ENCODE data around the gene NUDT11.

DNA sequence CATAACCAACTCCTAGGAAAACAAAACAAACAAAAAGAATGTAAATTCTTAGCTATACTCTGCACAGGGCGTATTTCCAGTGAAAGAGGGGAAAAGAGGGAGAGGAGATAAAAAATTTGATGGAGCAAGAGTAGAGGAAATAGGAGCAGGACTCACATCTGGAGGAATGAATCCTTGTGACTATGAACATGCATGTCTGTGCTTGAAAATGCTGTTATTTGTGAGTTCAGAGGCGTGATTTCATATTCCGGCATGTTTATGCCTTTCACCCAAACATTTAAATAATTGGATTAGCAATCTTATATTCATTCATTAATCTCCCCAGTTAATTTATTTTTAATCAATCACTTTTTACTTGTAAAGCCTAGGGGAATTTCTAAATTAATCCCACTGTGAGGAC is 11.2 kb upstream of the NUDT11 start:
- TF ChIP-seq TEAD4 (IDR thresholded peaks at IDR 0.05) (no peak), TAF1 (IDR thresholded peaks at IDR 0.05; ENCODE audit: low read depth) (no peak), CEBPB (IDR thresholded peaks at IDR 0.05) (no peak), EGR1 (IDR thresholded peaks at IDR 0.05) (no peak), EP300 (IDR thresholded peaks at IDR 0.05; ENCODE audit: borderline replicate concordance) (no peak), FOXM1 (IDR thresholded peaks at IDR 0.05; ENCODE audit: borderline replicate concordance, low read depth) (no peak)
- TF ChIP-seq, protein P1, sequence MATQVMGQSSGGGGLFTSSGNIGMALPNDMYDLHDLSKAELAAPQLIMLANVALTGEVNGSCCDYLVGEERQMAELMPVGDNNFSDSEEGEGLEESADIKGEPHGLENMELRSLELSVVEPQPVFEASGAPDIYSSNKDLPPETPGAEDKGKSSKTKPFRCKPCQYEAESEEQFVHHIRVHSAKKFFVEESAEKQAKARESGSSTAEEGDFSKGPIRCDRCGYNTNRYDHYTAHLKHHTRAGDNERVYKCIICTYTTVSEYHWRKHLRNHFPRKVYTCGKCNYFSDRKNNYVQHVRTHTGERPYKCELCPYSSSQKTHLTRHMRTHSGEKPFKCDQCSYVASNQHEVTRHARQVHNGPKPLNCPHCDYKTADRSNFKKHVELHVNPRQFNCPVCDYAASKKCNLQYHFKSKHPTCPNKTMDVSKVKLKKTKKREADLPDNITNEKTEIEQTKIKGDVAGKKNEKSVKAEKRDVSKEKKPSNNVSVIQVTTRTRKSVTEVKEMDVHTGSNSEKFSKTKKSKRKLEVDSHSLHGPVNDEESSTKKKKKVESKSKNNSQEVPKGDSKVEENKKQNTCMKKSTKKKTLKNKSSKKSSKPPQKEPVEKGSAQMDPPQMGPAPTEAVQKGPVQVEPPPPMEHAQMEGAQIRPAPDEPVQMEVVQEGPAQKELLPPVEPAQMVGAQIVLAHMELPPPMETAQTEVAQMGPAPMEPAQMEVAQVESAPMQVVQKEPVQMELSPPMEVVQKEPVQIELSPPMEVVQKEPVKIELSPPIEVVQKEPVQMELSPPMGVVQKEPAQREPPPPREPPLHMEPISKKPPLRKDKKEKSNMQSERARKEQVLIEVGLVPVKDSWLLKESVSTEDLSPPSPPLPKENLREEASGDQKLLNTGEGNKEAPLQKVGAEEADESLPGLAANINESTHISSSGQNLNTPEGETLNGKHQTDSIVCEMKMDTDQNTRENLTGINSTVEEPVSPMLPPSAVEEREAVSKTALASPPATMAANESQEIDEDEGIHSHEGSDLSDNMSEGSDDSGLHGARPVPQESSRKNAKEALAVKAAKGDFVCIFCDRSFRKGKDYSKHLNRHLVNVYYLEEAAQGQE (IDR thresholded peaks at IDR 0.05; ENCODE audit: low read depth): no peak
